ENCODE data around the gene PPDPF.

PPDPF gene

GRCh38 chr20:63538204-63539091, 17.9 kb downstream of the PPDPF start:
- no peak for DNase-seq (ENCODE audit: low read depth in 2 of 2)

GRCh38 chr20:63539092-63539430, 18.5 kb downstream of the PPDPF start:
- no peak for DNase-seq (ENCODE audit: low read depth in 2 of 2)

- DNase-seq (ENCODE audit: low read depth in 2 of 2) = no peak
Measured at GRCh38 chr20:63539441-63540370, 19.1 kb downstream of the PPDPF start.

- no peak for DNase-seq (ENCODE audit: low read depth in 2 of 2)
Measured at GRCh38 chr20:63540417-63541186, 20.0 kb downstream of the PPDPF start.

GRCh38 chr20:63541371-63541770, 20.8 kb downstream of the PPDPF start:
- no peak for DNase-seq (ENCODE audit: low read depth in 2 of 2)

GRCh38 chr20:63542031-63542559, 21.5 kb downstream of the PPDPF start:
- DNase-seq (ENCODE audit: low read depth in 2 of 2) = no peak

GRCh38 chr20:63542696-63543095, 22.1 kb downstream of the PPDPF start:
- no peak for DNase-seq (ENCODE audit: low read depth in 2 of 2)

GRCh38 chr20:63543131-63543530, 22.6 kb downstream of the PPDPF start:
- DNase-seq (ENCODE audit: low read depth in 2 of 2) = no peak

GRCh38 chr20:63543733-63544132, 23.2 kb downstream of the PPDPF start:
- no peak for DNase-seq (ENCODE audit: low read depth in 2 of 2)

- no peak for DNase-seq (ENCODE audit: low read depth in 2 of 2)
Measured at GRCh38 chr20:63544241-63544957, 23.8 kb downstream of the PPDPF start.

- no peak for DNase-seq (ENCODE audit: low read depth in 2 of 2)
Measured at GRCh38 chr20:63544958-63545516, 24.5 kb downstream of the PPDPF start.

- no peak for DNase-seq (ENCODE audit: low read depth in 2 of 2)
Measured at GRCh38 chr20:63545814-63546213, 25.2 kb downstream of the PPDPF start.

- DNase-seq (ENCODE audit: low read depth in 2 of 2) = no peak
Measured at GRCh38 chr20:63546256-63546955, 25.8 kb downstream of the PPDPF start.

GRCh38 chr20:63546956-63547724, 26.6 kb downstream of the PPDPF start:
- no peak for DNase-seq (ENCODE audit: low read depth in 2 of 2)

- DNase-seq (ENCODE audit: low read depth in 2 of 2) = no peak
Measured at GRCh38 chr20:63547725-63548480, 27.3 kb downstream of the PPDPF start, which contains the start of gene SRMS. SRMS (minus strand) TSS chr20:63547749; CDS start chr20:63547463, 286 bp downstream.

GRCh38 chr20:63548542-63548941, 28.0 kb downstream of the PPDPF start:
- no peak for DNase-seq (ENCODE audit: low read depth in 2 of 2)

- DNase-seq (ENCODE audit: low read depth in 2 of 2) = no peak
Measured at GRCh38 chr20:63549019-63549418, 28.5 kb downstream of the PPDPF start.

GRCh38 chr20:63549679-63550282, 29.2 kb downstream of the PPDPF start:
- DNase-seq (ENCODE audit: low read depth in 2 of 2) = no peak
